Activated CD4-positive, alpha-beta T cell treated with anti-CD3 and anti-CD28 coated beads for 4 hours (primary cell): Measurements from ENCODE around the gene PGAM2.
"Not testable (repeated sequence)": the region's sequence is repeated elsewhere in the genome, so short reads cannot be mapped to it uniquely, and the experiment has no call there.

Experiments used
- DNase-seq, 2 donors: peaks; one replicate each; pipeline ENCODE4 v3.0.0-alpha.2; 2020

PGAM2 gene

GRCh38 chr7:44018857-44019807 lies 46.2 kb downstream of the PGAM2 start:
- DNase-seq, result peak; percentile 99

DNA sequence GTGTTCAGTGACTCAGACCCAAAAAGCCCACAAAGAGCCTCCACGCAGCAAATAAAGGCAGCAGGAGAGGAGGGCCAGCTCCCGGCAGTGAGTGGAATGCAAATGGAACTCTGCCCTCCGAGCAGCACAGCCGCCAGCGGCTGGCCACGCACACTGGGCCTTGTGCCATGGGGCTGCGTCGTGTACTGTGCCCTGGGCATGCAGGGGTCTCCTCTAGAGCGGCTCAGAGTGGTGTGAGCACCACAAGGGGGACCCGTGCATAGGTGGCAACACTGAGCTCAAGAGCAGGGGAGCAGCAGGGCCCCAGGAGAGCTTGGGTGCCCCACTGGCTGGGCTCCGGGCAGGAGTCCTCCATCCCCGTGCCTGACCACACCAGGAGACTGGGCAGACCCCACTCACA lies 50.3 kb downstream of the PGAM2 start:
- not testable (repeated sequence) for DNase-seq
